K562 (cell line): ENCODE measurements around the gene TARS2. TPM values are rescaled to one million over a fixed set of nuclear protein-coding genes. Genes with fewer than 3 reads are reported as not detected.

Experiments used
- ASH1L ChIP-seq: fragments of 450-650 bp; IDR thresholded peaks from 2 replicates; pipeline ENCODE4 v1.6.1; 2018; ENCODE audit warnings: borderline replicate concordance, mild to moderate bottlenecking, low read depth; ENCODE audit not compliant: partially characterized antibody
- BCOR ChIP-seq: fragments of 450-650 bp; IDR thresholded peaks from 2 replicates; pipeline ENCODE4 v1.6.1; 2016
- CBFA2T3 ChIP-seq: fragments of 450-650 bp; IDR thresholded peaks from 2 replicates; pipeline ENCODE4 v1.6.1; 2017
- CHD4 ChIP-seq: fragments of 200-600 bp; sonication (generic); IDR thresholded peaks from 3 replicates; pipeline ENCODE4 v1.6.1; 2012; ENCODE audit warnings: low read depth, mild to moderate bottlenecking, mixed read lengths, low read length, inconsistent platforms; ENCODE audit not compliant: insufficient read depth, insufficient replicate concordance, poor library complexity, severe bottlenecking
- CREM ChIP-seq: IDR thresholded peaks from 2 replicates; pipeline ENCODE4 v1.6.1; 2014; ENCODE audit warnings: antibody characterized with exemption, low read depth
- DNMT1 ChIP-seq: fragments of 450-650 bp; IDR thresholded peaks from 2 replicates; pipeline ENCODE4 v1.6.1; 2016; ENCODE audit warnings: antibody characterized with exemption, mild to moderate bottlenecking
- HDAC3 ChIP-seq: fragments of 450-650 bp; IDR thresholded peaks from 2 replicates; pipeline ENCODE4 v1.6.1; 2018; ENCODE audit warnings: borderline replicate concordance, mild to moderate bottlenecking, moderate library complexity; ENCODE audit not compliant: partially characterized antibody
- HMG20B ChIP-seq: fragments of 250-450 bp; sonication (Bioruptor Pico); IDR thresholded peaks from 2 replicates; pipeline ENCODE4 v1.5.0; 2021; ENCODE audit warnings: mild to moderate bottlenecking
- HNRNPL ChIP-seq: fragments of 200-400 bp; formaldehyde crosslinking; IDR thresholded peaks from 2 replicates; pipeline ENCODE4 v1.6.1; 2017; ENCODE audit warnings: low read depth, mild to moderate bottlenecking, low read length
- L3MBTL2 ChIP-seq: fragments of 450-650 bp; IDR thresholded peaks from 2 replicates; pipeline ENCODE4 v1.6.1; 2016; ENCODE audit warnings: mild to moderate bottlenecking, moderate library complexity
- NFRKB ChIP-seq: fragments of 450-650 bp; IDR thresholded peaks from 2 replicates; pipeline ENCODE4 v1.6.1; 2016; ENCODE audit warnings: low read depth
- POLR2AphosphoS5 ChIP-seq: IDR thresholded peaks from 2 replicates; pipeline ENCODE4 v1.6.1; 2011; ENCODE audit warnings: mild to moderate bottlenecking, low read depth, low read length, moderate library complexity; ENCODE audit not compliant: control insufficient read depth, insufficient read depth
- RFX5 ChIP-seq: IDR thresholded peaks from 2 replicates; pipeline ENCODE4 v1.6.1; 2011; ENCODE audit warnings: low read depth, mild to moderate bottlenecking, improper control_type of control experiment, low read length
- SMARCE1 ChIP-seq: fragments of 450-650 bp; IDR thresholded peaks from 2 replicates; pipeline ENCODE4 v1.7.1; 2016; ENCODE audit warnings: mild to moderate bottlenecking
- ZNF12 ChIP-seq: sonication (generic); formaldehyde crosslinking; IDR thresholded peaks from 2 replicates; pipeline ENCODE4 v1.4.0; 2020; ENCODE audit warnings: mild to moderate bottlenecking, missing genetic modification reagents
- ZNF146 ChIP-seq: IDR thresholded peaks from one replicate; pipeline ENCODE4 v1.6.1; 2018; ENCODE audit warnings: missing compliant biosample characterization; ENCODE audit not compliant: unreplicated experiment
- ZNF175 ChIP-seq: fragments of 200-800 bp; sonication (Bioruptor generic); IDR thresholded peaks from 2 replicates; pipeline ENCODE4 v1.6.1; 2016; ENCODE audit warnings: low read depth, mild to moderate bottlenecking, missing genetic modification characterization, missing compliant biosample characterization
- ZNF561 ChIP-seq: fragments of 450-650 bp; formaldehyde crosslinking; conservative IDR thresholded peaks from 2 replicates; pipeline ENCODE4 v1.4.0; 2020; ENCODE audit warnings: mild to moderate bottlenecking, moderate library complexity
- polyA plus RNA-seq, 8 experiments: library from polyadenylated mRNA; depleted of rRNA in 4 of 8; stranded (reverse) in 5 of 8; unstranded in 3 of 8; fragments of >200 nt; fragmentation: Nextera tagmentation in 2 of 8; fragmentation: Illumina TruSeq in 1 of 8; extraction: Ambion mirVana in 2 of 8; extraction: Trizol in 1 of 8; gene quantifications; 2 replicates each; pipeline versions ENCODE4 v1.2.1 to v1.2.3, GENCODE V29; 2011 to 2014; ENCODE audit warnings: inconsistent platforms in 1 of 8, missing spikeins in 1 of 8
- total RNA-seq, 7 experiments: library from RNA; depleted of rRNA in 6 of 7; stranded (reverse); fragments of >200 nt in 6 of 7; fragmentation: Illumina TruSeq in 2 of 7; extraction: Trizol in 2 of 7; gene quantifications; 2 replicates each; pipeline versions ENCODE4 v1.2.1 to v1.2.3, GENCODE V29; 2011 to 2021; ENCODE audit warnings: low replicate concordance in 1 of 7
- TF ChIP-seq, protein P1 (sequence below): fragments of 450-650 bp; formaldehyde crosslinking; IDR thresholded peaks from 2 replicates; pipeline ENCODE4 v1.4.0; 2020; ENCODE audit warnings: mild to moderate bottlenecking, mixed read lengths
- TF ChIP-seq, protein P2 (sequence below): sonication (generic); formaldehyde crosslinking; IDR thresholded peaks from 2 replicates; pipeline ENCODE4 v1.8.0; 2022; ENCODE audit warnings: mild to moderate bottlenecking, low read depth, missing genetic modification reagents
- TF ChIP-seq, protein P3 (sequence below): sonication (generic); formaldehyde crosslinking; IDR thresholded peaks from 2 replicates; pipeline ENCODE4 v1.8.0; 2023; ENCODE audit warnings: mild to moderate bottlenecking, missing genetic modification reagents

Gene TARS2
- total and polyA plus RNA-seq, 9 of the 15 experiments (the other 6 are each of a cell fraction or from before 2014, with no cell fraction given): 17.0 to 64.2 (median 39.4) TPM

DNA sequence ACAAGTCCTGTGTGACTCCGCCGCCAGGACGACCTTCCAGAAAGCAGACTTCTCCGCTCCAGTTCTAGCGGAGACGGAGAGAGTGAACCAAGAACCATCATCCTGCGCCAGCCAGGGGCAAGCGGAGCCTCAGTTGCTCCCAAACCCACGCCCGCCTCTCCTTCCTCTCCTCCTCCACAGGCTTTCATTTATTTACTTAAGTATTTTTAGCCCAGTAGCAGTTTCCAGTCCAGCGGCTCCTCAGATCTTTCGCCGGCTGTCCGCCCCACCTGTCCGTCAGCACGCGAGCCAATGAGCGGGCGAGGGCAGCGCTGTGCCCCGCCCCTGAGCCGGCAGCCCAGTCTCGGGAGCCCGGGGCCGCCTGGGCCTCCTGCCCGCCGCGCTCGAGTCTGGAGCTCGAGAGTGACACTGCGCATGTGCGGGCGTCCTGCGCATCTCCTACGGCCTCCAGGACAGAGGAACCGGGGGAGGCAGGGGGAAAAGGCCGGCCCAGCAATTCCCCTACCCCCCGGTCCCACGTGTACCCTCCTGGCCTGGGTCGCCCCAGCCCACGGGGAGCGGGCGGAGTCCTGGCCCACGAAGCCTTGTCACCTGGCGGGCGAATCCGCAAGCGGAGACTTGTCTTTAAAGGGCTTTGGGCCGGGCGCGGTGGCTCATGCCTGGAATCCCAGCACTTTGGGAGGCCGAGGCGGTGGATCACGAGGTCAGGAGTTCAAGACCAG lies 28.3 kb downstream of the TARS2 start, which contains the start of gene FALEC (continued):
- TF ChIP-seq, protein P1, sequence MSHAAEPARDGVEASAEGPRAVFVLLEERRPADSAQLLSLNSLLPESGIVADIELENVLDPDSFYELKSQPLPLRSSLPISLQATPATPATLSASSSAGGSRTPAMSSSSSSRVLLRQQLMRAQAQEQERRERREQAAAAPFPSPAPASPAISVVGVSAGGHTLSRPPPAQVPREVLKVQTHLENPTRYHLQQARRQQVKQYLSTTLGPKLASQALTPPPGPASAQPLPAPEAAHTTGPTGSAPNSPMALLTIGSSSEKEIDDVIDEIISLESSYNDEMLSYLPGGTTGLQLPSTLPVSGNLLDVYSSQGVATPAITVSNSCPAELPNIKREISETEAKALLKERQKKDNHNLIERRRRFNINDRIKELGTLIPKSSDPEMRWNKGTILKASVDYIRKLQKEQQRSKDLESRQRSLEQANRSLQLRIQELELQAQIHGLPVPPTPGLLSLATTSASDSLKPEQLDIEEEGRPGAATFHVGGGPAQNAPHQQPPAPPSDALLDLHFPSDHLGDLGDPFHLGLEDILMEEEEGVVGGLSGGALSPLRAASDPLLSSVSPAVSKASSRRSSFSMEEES (CRISPR knock-in tag): peak; percentile 57
- TF ChIP-seq BCOR: no peak; the same call in 1 of the 2 replicates
- TF ChIP-seq, protein P2, sequence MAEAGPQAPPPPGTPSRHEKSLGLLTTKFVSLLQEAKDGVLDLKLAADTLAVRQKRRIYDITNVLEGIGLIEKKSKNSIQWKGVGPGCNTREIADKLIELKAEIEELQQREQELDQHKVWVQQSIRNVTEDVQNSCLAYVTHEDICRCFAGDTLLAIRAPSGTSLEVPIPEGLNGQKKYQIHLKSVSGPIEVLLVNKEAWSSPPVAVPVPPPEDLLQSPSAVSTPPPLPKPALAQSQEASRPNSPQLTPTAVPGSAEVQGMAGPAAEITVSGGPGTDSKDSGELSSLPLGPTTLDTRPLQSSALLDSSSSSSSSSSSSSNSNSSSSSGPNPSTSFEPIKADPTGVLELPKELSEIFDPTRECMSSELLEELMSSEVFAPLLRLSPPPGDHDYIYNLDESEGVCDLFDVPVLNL (CRISPR knock-in tag): no peak
- no peak for TF ChIP-seq HDAC3
- TF ChIP-seq CHD4: no peak
- TF ChIP-seq, protein P3, sequence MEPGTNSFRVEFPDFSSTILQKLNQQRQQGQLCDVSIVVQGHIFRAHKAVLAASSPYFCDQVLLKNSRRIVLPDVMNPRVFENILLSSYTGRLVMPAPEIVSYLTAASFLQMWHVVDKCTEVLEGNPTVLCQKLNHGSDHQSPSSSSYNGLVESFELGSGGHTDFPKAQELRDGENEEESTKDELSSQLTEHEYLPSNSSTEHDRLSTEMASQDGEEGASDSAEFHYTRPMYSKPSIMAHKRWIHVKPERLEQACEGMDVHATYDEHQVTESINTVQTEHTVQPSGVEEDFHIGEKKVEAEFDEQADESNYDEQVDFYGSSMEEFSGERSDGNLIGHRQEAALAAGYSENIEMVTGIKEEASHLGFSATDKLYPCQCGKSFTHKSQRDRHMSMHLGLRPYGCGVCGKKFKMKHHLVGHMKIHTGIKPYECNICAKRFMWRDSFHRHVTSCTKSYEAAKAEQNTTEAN: no peak; the same call in 1 of the 2 replicates
- no peak for TF ChIP-seq HNRNPL
- no peak for TF ChIP-seq ZNF12
- no peak for TF ChIP-seq ZNF561
- no peak for TF ChIP-seq ZNF175 (CRISPR knock-in tag)
- TF ChIP-seq RFX5: no peak
- TF ChIP-seq NFRKB: no peak
- TF ChIP-seq CBFA2T3: no peak
- peak; percentile 77 for TF ChIP-seq L3MBTL2
- TF ChIP-seq CREM: peak; percentile 56
- no peak for TF ChIP-seq SMARCE1
- TF ChIP-seq DNMT1: no peak
- TF ChIP-seq POLR2AphosphoS5: peak; percentile 60; the same call in 1 of the 2 replicates
- TF ChIP-seq ASH1L: no peak
- no peak for TF ChIP-seq HMG20B
- TF ChIP-seq ZNF146: no peak
